GM21717 (cell line): Measurements from ENCODE around the gene PEAR1.

Experiments
- ATAC-seq: cut with Tn5 transposase; IDR thresholded peaks from one replicate; pipeline ENCODE4 v1.9.1; 2021; ENCODE audit warnings: mild to moderate bottlenecking, moderate library complexity; ENCODE audit not compliant: unreplicated experiment

Gene PEAR1

DNA sequence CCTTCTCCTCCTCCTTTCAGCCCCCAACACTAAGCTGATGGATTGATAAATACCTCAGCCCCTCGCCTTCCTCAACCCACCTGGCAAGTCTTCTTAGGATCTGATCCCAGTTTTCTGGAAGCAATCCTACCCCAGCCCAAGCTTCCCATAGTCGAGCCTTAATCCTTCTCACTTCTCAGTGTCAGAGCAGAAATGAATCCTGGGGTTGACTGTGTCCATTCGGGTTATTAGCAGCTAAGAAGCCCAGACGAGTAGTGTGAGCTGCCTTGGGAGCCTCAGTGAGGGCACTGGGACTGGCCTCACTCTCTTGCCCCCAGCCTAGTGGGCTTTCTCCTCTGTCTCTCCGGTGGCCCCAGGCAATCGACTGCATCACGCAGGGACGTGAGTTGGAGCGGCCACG is 12.4 kb upstream of the PEAR1 start:
- ATAC-seq: no peak

GRCh38 chr1:156881663-156882062 is 11.9 kb upstream of the PEAR1 start:
- ATAC-seq: no peak

GRCh38 chr1:156882543-156882942 is 11.0 kb upstream of the PEAR1 start:
- ATAC-seq: no peak

DNA sequence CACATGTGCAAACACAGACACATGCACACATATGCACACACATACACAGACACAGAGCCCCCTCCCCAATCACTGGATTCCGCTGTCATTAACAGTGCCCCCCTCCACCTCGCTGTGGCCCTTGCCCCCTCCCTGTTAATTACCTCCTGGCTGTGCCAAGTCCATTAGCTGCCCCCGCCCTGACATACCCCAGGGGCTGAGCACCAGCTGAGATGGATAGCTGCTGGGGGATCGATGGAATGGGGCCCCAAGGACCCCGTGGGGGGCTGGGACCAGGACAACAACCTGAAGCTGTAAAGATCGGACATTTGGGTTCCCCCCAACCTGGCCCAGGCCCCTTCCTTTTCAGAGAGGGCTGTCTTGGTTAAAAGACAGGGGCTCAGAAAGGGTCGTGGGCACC is 9.6 kb upstream of the PEAR1 start:
- no peak for ATAC-seq

GRCh38 chr1:156884560-156885184 is 8.8 kb upstream of the PEAR1 start:
- no peak for ATAC-seq

GRCh38 chr1:156885314-156885713 is 8.2 kb upstream of the PEAR1 start:
- ATAC-seq: no peak

DNA sequence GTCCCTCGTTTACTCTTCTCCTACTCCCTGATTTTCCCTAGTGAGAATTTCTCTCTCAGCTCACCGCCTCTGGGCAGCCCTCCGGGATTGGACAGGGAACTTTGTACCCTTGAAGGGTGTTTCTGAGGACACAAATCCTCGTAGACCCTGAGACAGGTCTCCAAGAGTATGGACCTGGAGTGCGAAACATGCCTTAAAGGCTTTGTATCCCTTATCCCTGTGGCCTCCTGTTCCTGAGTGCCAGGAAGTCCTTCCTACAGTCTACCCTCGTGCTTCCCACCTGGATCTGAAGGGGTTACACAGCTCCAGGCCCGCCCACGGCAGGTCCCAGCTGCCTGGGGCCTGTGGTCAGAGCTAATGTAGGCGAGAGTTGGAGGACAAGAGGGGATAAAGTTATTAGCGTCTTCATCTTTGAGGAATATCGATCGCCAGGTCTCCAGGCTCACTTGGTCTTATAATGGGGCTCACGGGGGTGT is 7.6 kb upstream of the PEAR1 start:
- ATAC-seq: no peak

GRCh38 chr1:156886583-156887281 is 6.8 kb upstream of the PEAR1 start:
- ATAC-seq: no peak

- ATAC-seq: no peak
These were observed 6.2 kb upstream of the PEAR1 start for GRCh38 chr1:156887317-156887716.

DNA sequence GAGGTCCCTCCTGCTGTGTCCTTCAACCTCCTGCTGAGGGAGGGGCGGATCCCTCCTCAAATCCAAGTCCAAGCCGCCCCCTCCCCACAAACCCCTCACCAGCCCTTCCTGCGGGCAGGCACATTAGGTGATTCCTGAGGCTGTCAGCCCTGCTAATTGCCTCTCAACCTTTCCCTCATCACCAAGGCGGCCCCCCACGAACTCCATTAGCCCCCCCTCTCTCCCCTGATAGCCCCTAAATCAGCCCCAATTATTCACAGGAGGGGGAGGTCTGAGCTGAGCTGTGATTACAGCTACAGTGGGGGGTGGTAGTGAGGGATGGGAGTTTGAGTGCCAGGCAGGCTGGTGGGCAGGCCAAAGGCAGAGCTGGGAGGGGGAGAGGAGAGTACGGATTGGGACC is 5.8 kb upstream of the PEAR1 start:
- no peak for ATAC-seq

DNA sequence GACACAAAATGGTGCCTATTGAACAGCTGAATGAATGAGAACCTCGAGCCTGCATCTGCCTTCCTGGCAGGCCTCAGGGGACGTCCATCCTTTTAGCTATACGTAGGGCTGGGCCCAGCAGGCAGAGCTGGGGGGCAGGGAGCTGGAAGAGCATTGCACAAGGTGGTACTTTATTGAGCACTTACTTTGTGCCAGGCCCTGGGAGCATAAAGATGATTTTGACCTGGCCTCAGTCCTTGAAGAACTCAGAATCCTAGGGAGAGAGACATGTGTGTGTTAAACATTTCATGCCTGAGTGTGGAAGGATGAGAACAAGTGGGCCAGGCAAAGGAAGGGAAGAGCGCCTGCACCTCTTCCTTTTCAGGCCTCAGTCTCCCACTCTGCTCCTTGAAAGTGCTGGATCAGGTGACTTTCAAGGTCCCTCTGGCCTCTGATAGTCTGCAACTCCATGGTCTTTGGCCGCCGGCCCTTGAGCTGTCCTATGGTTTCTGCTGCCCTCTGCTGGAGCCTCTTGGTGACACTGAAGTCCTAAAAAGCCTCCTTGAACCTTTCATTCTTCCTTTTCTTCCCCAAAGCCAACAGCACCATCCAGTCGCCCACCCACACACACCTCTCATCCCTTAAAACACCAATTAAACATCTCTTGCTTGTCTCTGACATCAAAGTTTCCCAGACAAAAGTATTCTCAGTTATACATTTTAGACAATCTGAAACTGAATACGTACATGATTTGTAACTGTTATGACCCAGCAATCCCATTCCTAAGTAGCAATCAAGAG is 3.5 kb upstream of the PEAR1 start:
- ATAC-seq: no peak

DNA sequence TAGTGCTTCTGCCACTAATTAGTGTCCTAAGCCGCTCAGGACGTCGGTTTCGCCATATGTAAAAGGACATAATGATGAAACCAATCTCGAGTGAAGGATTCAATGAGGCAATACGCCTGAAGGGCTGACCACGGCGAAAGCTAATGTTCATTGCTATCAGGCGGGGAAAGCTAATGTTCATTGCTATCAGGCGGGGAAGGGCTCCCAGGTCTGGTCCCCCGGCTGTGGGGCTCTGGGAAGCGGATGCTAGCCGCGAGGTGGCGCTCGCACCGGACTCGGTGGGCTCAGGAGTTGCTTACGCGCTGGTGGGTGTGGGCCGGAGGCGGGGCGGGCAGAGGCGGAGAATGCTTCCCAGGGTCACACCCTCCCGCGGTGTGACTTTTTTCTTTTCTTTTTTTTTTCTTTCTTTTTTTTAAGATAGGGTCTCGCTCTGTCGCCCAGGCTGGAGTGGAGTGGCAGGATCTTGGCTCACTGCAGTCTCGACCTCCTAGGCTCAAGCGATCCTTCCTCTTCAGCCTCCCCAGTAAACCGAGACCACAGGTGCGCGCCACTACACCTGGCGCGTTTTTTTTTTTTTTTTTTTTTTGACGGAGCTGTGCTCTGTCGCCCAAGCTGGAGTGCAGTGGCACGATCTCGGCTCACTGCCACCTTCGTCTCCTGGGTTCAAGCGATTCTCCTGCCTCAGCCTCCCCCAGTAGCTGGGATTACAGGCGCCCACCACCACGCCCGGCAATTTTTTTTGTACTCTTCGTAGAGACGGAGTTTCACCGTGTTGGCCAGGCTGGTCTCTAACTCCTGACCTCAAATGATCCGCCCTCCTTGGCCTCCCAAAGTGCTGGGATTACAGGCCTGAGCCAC is 1.1 kb upstream of the PEAR1 start:
- no peak for ATAC-seq

- ATAC-seq: no peak
These were observed 483 bp downstream of the PEAR1 start for GRCh38 chr1:156894001-156894400.

DNA sequence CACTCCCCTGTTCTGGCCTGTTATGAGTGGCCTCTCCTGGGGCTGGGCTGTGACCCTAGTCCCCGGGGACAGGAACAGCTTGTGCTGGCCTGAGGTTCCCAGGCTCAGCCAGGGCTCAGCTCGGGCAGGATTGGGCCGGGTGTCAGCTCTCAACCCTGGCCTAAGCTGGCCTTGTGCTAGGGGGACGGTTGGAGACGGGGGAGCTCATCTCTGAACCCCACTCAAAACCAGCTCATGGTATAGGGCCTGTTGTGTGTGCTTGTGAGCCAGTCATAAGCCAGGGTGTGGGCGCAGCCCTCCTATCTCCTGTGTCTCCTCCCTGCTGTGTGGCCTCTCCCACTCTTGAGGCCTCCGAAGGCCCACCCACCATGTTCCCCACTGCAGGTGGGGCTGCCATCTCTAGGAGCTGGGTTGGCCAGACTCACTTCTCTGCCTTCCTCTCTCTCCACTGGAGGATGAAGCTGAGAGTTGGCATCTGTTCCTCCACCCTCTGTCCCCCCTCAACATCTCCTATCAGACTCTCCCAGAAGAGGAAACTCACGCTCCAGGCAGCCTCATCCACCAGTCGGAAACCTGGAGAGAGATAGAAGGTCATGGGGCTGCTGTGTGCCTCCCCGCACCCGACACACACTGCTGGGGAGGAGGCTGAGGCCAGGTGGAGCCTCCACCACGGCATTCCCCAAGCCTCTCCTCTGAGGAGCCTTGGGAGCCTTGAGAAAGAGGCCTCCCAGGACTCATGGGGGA is 1.4 kb downstream of the PEAR1 start:
- no peak for ATAC-seq

DNA sequence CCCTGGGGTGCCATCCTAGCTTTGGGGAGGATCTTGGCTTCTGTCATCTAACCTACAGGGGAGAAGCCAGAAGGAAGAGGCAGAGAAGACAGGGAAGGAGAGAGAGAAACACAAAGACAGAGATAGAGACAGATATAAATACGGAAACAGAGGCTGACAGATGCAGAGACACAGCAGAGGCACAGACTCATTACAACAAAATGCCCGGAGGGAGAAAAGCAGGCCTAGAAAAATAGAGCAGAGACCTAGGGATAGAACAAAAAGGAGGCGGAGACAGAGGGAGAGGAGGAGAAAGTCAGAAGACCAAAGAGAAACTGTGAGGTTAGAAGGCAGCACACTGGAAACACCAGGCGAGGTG is 1.9 kb downstream of the PEAR1 start:
- ATAC-seq: no peak

DNA sequence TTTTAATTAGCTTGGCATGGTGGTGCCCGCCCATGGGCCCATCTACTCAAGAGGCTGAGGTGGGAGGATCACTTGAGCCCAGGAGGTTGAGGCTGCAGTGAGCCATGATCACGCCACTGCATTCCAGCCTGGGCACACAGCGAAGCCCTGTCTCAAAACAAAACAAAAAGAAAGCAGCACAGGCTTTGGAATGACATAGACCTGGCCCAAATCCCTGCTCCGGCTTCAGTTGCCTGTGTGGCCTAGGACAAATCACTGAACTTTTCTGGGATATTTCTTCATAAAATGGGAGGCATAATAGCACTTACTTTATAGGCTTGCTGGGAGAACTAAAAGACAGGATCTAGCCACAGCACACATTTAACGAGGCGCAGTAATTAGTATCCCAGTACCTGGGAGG is 2.4 kb downstream of the PEAR1 start:
- no peak for ATAC-seq

GRCh38 chr1:156896490-156897033 is 3.0 kb downstream of the PEAR1 start:
- ATAC-seq: no peak

GRCh38 chr1:156897078-156897825 is 3.7 kb downstream of the PEAR1 start:
- no peak for ATAC-seq

- no peak for ATAC-seq
These were observed 4.6 kb downstream of the PEAR1 start for GRCh38 chr1:156898161-156898566.
